GM12891 (cell line): Measurements from ENCODE around the gene PSAP.

Source experiments
- POLR2A ChIP-seq: IDR thresholded peaks from 2 replicates; pipeline ENCODE4 v1.6.1; 2011; ENCODE audit warnings: low read depth, low read length, control low read depth
- POLR2AphosphoS5 ChIP-seq: IDR thresholded peaks from 2 replicates; pipeline ENCODE4 v1.6.1; 2011; ENCODE audit warnings: low read depth, low read length, control low read depth
- TAF1 ChIP-seq: IDR thresholded peaks from 2 replicates; pipeline ENCODE4 v1.6.1; 2011; ENCODE audit warnings: low read depth, low read length, control low read depth

DNA sequence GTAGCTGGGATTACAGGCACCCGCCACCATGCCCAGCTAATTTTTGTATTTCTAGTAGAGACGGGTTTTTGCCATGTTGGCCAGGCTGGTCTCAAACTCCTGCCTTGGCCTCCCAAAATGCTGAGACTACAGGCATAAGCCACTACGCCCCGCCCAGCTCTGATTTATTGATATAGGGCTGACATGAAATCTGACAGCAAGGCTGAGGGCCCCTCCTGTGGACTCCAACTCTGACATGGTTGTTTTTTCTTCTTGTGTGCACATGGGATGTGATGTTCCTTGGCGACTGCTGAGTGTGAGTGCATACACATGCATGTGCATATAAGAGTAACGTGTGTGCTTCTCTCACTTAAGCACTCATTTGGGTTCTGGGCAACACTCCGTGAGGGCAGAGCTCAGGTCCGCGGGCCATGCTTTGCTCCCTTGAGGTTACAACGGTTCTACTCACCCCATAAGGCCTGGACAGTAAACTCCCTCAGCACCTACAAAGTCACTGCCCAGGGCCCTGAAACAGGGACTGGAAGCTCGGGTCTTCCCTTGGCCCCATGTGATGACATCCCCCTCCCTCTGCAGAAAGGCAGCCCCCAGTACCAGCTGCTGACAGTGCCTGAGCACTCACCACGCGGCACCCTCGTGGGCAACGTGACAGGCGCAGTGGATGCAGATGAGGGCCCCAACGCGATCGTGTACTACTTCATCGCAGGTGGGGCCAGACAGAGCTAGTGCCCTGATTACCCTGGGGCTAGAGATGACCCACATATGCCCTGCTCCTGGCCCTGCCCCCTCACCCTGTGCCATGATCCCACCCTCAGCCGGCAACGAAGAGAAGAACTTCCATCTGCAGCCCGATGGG is 44.1 kb downstream of the PSAP start:
- TF ChIP-seq TAF1 (no peak), POLR2A (no peak), POLR2AphosphoS5 (no peak)
